ENCODE measurements around the gene RICTOR.

DNA sequence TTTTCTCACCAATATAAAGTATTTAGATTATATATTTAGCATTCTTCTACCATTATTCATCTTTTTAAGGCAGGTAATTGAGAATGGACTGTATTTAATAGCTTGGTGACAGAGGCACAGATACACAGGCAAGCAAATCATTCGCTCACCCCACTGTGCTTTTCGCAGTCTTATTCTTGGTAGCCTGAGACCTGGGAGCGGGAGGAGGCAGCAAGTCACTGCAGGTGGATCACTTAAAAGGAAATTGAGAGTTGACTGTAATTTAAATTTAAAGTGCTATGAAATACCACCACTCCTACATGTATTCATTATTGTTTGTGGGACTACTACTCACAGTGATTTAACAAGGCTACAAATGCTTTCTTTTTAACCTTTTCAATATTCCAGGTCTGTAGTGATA, 9.7 kb downstream of the RICTOR start:
- TF ChIP-seq, protein P1, sequence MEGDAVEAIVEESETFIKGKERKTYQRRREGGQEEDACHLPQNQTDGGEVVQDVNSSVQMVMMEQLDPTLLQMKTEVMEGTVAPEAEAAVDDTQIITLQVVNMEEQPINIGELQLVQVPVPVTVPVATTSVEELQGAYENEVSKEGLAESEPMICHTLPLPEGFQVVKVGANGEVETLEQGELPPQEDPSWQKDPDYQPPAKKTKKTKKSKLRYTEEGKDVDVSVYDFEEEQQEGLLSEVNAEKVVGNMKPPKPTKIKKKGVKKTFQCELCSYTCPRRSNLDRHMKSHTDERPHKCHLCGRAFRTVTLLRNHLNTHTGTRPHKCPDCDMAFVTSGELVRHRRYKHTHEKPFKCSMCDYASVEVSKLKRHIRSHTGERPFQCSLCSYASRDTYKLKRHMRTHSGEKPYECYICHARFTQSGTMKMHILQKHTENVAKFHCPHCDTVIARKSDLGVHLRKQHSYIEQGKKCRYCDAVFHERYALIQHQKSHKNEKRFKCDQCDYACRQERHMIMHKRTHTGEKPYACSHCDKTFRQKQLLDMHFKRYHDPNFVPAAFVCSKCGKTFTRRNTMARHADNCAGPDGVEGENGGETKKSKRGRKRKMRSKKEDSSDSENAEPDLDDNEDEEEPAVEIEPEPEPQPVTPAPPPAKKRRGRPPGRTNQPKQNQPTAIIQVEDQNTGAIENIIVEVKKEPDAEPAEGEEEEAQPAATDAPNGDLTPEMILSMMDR (conservative IDR thresholded peaks at IDR 0.05 in 1 of 2, IDR thresholded peaks at IDR 0.05 in 1 of 2; ENCODE audit: low read depth in 1 of 2, low read length in 2 of 2): no peak
- no peak for TF ChIP-seq EZH2 (IDR thresholded peaks at IDR 0.05; ENCODE audit: low read length, missing control alignments)
